EL (cell line): ENCODE measurements around the gene IRS2.

Experiments
- DNase-seq: peaks from one replicate; pipeline ENCODE4 v3.0.0-alpha.2; 2016

The IRS2 gene

GRCh38 chr13:109728791-109729731 lies 57.3 kb downstream of the IRS2 start:
- DNase-seq, result no peak

- no peak for DNase-seq
Measured at GRCh38 chr13:109728061-109728460, 58.3 kb downstream of the IRS2 start.

- no peak for DNase-seq
Measured at GRCh38 chr13:109727251-109727650, 59.1 kb downstream of the IRS2 start.

GRCh38 chr13:109725995-109726637 lies 60.3 kb downstream of the IRS2 start:
- DNase-seq, result no peak

- no peak for DNase-seq
Measured at GRCh38 chr13:109725297-109725696, 61.1 kb downstream of the IRS2 start.

- no peak for DNase-seq
Measured at GRCh38 chr13:109724603-109725002, 61.8 kb downstream of the IRS2 start.

- DNase-seq, result no peak
Measured at GRCh38 chr13:109723046-109723445, 63.3 kb downstream of the IRS2 start.

- DNase-seq, result no peak
Measured at GRCh38 chr13:109722068-109722467, 64.3 kb downstream of the IRS2 start.

- DNase-seq, result no peak
Measured at GRCh38 chr13:109720758-109721184, 65.6 kb downstream of the IRS2 start.

GRCh38 chr13:109719962-109720646 lies 66.3 kb downstream of the IRS2 start:
- no peak for DNase-seq

- DNase-seq, result no peak
Measured at GRCh38 chr13:109718726-109719125, 67.7 kb downstream of the IRS2 start.

GRCh38 chr13:109717686-109718085 lies 68.7 kb downstream of the IRS2 start:
- DNase-seq, result no peak

- DNase-seq, result peak; percentile 6
Measured at GRCh38 chr13:109715902-109716301, 70.5 kb downstream of the IRS2 start.

GRCh38 chr13:109713681-109714080 lies 72.7 kb downstream of the IRS2 start:
- DNase-seq, result no peak

- DNase-seq, result no peak
Measured at GRCh38 chr13:109712124-109712722, 74.2 kb downstream of the IRS2 start.

GRCh38 chr13:109707742-109708617 lies 78.4 kb downstream of the IRS2 start:
- DNase-seq, result no peak

- no peak for DNase-seq
Measured at GRCh38 chr13:109707044-109707741, 79.2 kb downstream of the IRS2 start.

- no peak for DNase-seq
Measured at GRCh38 chr13:109706015-109706715, 80.2 kb downstream of the IRS2 start.

- DNase-seq, result no peak
Measured at GRCh38 chr13:109704771-109705635, 81.4 kb downstream of the IRS2 start.

GRCh38 chr13:109703250-109703649 lies 83.1 kb downstream of the IRS2 start:
- DNase-seq, result no peak
